ENCODE results near the gene PHLDB3.
"Not testable (repeated sequence)": the region's sequence is repeated elsewhere in the genome, so short reads cannot be mapped to it uniquely, and the experiment has no call there.

The PHLDB3 gene

DNA sequence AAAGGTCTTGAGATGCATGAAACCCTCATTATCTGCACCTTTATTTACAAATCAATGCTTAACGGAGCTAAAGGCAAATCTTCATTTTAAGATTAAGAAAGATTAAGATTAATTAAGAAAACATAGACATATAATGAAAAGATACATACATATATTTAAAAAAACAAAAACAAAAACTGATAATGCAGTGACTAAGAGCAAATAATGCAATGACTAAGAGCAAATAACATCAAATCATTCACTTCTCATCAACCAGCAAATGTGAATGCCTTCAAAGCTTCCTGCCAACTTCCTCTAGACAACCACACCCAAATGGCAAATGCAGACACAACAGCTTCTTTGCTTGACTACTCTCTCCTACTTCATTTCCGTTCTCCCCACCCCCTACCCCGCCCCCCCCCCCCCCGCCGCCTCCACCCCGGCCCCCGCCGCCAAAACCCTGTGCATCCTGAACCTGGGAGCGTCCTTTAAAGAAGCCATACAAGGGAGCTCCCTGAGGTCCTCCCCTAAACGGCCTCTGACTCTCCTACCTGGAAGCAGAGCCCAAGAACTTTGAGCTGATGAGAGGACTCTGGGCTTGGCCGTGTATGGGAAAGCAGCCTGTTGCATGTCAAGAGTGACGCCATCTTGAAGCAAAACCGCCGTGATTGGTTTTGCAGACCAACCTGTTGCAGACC lies 65.4 kb downstream of the PHLDB3 start:
- no peak for DNase-seq

DNA sequence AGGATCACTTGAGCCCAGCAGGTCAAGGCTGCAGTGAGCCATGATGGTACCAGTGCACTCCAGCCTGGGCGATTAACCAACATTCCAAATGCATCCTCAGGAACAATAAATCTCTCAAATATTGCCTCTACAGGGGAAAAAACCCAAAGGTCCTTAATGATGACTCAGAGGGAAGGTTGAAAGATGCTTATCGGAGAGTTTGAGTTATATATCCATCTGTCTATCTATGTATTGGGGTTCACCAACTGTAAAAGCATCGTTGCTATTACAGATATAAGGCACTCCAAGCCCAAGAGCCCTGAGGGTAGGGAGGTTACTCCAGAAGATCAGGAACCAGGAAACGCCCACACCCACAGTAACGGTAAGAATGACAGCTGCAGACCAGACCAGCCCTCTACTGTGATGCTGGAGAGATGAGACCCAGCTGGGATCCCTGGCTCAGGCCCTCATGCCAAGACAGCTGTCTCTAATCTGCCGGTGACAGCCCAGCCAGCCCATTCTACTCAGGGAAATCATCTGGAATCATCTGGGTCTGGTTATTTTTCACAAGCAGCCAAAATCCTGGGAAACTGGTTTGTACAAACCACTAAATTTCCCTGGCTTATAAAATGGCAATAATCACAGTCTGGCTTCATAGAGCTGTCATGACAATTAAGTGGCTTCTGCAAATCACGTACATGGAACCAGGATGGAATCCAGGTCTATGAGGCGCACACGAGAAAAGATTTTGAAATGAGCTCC lies 66.1 kb downstream of the PHLDB3 start:
- DNase-seq: no peak

DNA sequence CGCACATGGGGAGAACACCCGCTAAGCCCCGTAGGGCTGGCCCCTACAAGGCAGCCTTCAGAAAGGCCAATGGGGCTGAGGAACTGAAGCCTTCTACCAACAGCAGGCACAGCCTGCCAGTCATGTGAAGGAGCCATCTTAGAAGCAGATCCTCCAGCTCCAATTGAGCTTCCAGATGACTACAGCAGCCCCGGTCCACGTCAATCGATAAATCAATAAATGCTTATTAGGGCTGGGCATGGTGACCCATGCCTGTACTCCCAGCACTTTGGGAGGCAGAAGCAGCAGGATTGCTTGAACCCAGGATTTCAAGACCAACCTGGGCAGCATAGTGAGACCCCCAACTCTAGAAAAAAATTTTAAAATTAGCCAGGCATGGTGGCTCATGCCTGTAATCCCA lies 66.8 kb downstream of the PHLDB3 start:
- no peak for DNase-seq

DNA sequence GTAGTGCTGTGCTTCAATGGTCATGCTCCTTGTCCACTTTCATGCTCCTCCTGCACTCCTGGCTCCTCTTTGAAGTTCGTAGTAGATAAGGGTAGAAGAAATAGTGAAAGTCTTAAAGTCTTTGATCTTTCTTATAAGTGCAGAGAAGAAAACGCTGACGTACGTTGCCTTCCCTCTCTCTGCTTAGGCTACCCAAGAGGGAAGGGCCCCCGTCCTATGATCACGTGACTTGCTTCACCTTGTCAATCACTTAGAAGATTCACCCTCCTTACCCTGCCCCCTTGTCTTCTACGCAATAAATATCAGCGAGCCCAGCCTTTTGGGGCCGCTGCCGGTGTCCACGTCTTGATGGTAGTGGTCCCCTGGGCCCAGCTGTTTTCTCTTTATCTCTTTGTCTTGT lies 67.3 kb downstream of the PHLDB3 start:
- not testable (repeated sequence) for DNase-seq

DNA sequence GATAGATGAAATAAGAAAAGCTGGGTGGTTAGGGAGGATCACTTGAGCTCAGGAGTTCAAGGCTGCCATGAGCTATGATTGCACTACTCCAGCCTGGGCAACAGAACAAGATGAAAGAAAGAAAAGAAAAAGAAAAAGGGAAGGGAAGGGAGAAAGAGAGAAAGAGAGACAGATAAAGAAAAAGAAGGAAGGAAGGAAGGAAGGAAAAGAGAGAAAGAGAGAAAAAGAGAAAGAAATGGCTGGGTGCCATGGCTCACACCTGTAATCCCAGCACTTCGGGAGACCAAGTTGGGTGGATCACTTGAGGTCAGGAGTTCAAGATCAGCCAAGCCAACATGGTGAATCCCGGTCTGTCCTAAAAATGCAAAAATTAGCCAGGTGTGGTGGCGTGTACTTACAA lies 68.8 kb downstream of the PHLDB3 start:
- no peak for DNase-seq

DNA sequence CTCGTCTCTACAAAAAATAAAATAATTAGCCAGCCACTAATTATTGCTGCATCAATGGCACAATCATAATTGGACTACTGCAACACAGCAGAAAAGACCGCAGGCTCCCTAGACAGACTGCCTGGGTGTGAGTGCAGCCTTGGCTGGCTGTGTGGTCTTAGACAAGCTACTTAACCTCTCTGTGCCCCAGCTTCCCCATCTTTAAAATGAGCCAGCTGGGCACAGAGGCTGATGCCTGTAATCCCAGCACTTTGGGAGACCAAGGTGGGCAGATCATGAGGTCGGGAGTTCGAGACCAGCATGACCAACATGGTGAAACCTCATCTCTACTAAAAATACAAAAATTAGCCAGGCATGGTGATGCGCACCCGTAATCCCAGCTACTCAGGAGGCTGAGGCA lies 70.9 kb downstream of the PHLDB3 start:
- no peak for DNase-seq

DNA sequence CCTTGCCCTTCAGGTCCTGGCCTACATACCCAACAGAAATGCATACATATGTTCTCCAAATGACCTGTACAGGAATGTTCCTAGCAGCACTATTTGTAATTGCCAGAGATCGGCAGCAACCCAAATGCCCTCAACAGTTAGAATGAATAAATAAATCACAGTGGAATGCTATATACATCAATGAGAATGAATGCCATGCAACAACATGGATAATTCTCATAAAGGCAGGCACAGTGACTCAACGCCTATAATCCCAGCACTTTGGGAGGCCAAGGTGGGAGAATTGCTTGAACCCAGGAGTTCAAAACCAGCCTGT lies 71.2 kb downstream of the PHLDB3 start:
- no peak for DNase-seq

DNA sequence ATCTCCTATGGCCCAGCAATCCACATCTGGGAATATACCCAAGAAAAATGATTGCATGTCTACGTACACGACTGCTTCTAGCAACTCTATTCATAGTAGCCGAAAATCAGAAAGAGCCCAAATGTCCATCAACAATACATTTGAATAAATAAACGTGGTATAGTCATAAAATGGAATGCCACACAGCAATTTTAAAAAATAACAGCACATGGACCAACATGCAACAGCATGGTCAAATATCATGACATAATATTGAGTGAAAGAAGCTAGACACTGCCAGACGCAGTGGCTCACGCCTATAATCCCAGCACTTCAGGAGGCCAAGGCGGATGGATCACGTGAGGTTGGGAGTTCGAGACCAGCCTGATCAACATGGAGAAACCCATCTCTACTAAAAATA lies 73.6 kb downstream of the PHLDB3 start:
- DNase-seq: no peak

DNA sequence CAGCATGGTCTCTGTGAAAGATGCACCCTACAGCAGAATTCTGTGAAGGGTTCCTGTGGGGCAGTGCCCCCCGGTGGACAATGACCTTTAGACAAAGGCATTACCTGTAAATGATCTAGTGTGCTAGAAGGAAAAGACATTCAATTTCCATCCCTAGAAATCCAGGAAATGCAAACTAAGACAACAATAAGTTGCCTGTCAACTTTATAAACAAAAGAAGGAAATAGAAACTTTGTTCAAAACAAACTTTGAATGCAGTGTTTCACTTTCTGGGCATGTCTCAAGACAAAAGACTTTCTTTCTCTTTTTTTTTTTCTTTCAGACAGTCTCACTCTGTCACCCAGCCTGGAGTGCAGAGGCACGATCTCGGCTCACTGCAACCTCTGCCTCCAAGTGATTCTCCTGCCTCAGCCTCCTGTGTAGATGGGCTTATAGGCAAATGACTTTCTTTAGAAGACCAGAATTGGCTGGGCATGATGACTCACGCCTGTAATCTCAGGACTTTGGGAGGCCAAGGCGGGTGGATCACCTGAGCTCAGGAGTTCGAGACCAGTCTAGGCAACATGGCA lies 74.3 kb downstream of the PHLDB3 start:
- DNase-seq: no peak

DNA sequence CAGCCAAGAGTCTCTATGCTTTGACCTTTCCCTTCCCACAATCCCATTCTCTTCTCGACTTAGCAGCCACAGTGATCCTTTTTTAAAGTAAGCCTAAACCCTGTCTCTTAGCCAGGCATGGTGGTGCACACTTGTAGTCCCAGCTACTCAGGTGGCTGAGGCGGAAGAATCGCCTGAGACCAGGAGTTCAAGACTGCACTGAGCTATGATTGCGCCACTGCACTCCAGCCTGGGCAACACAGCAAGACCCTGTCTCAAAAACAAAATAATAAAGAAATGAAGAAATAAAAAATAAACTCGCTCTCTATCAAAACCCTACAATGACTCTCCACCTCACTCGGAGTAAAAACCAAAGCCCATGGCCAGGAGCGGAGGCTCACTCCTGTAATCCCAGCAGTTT lies 75.2 kb downstream of the PHLDB3 start:
- DNase-seq: no peak

DNA sequence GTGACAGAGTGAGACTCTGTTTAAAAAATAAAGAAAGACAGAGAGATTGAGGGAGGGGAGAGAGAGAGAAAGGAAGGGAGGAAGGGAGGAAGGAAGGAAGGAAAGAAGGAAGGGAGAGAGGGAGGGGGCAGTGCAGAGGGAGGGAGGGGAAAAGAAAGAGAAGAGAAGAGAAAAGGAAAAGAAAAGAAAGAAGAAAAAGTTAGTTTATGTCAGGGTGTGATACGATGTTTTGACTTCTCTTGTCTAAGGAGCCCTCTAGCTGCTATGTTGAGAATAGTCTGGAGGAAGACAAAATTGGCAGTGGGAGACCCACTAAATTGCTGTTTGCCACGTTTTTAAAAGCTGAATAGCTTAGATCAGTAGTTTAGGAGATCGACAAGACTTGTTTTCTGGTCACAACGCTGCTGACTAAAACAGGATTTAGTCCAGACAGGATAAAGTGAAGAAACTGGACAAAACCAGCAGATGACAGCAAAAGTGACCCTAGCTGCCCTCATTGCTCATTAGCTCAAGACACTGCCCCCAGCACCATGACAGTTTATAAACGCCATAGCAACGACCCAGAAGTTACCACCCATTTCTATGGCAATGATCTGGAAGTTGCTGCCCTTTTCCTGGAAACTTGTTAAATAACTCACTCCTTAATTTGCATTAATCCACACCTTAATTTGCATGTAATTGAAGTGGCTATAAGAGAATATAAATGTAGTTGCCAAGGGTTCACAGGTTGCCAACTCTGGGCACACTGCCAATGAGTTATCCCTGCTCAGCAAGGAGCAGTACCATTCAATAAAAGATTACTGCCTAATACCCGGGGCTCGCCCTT lies 78.8 kb downstream of the PHLDB3 start:
- no peak for DNase-seq
